Measurements from ENCODE around the gene WDR90.

The WDR90 gene

GRCh38 chr16:671353-672131, 22.4 kb downstream of the WDR90 start:
- peaks cover 20% of the 10 kb centered on the region for H3K36me3 ChIP-seq (ENCODE audit: control insufficient read depth, insufficient read depth, low read length)
- no peak overlapping the region for H3K4me3 ChIP-seq (ENCODE audit: low read length)
- H3K4me1 ChIP-seq (ENCODE audit: control insufficient read depth, insufficient read depth, low read length), result peaks cover 13% of the 10 kb centered on the region
- H3K9ac ChIP-seq (ENCODE audit: low read length), result no peak overlapping the region
- no peaks in the 10 kb centered on the region for H3K27me3 ChIP-seq (ENCODE audit: control insufficient read depth, insufficient read depth, low read length)
- no peak overlapping the region for H3K27ac ChIP-seq (ENCODE audit: low read depth, low read length)

GRCh38 chr16:672371-672770, 23.2 kb downstream of the WDR90 start:
- Histone ChIP-seq H3K27ac (ENCODE audit: low read depth, low read length) (no peak overlapping the region), H3K4me3 (ENCODE audit: low read length) (no peak overlapping the region), H3K4me1 (ENCODE audit: control insufficient read depth, insufficient read depth, low read length) (peaks cover 12% of the 10 kb centered on the region), H3K9ac (ENCODE audit: low read length) (no peak overlapping the region), H3K36me3 (ENCODE audit: control insufficient read depth, insufficient read depth, low read length) (peaks cover 20% of the 10 kb centered on the region), H3K27me3 (ENCODE audit: control insufficient read depth, insufficient read depth, low read length) (no peaks in the 10 kb centered on the region)

GRCh38 chr16:672851-673250, 23.7 kb downstream of the WDR90 start:
- Histone ChIP-seq H3K36me3 (ENCODE audit: control insufficient read depth, insufficient read depth, low read length) (peaks cover 20% of the 10 kb centered on the region), H3K27ac (ENCODE audit: low read depth, low read length) (no peak overlapping the region), H3K4me1 (ENCODE audit: control insufficient read depth, insufficient read depth, low read length) (peaks cover 9% of the 10 kb centered on the region), H3K9ac (ENCODE audit: low read length) (no peak overlapping the region), H3K4me3 (ENCODE audit: low read length) (no peak overlapping the region), H3K27me3 (ENCODE audit: control insufficient read depth, insufficient read depth, low read length) (no peaks in the 10 kb centered on the region)

- H3K4me1 ChIP-seq (ENCODE audit: control insufficient read depth, insufficient read depth, low read length), result peaks cover 9% of the 10 kb centered on the region
- no peaks in the 10 kb centered on the region for H3K27me3 ChIP-seq (ENCODE audit: control insufficient read depth, insufficient read depth, low read length)
- no peak overlapping the region for H3K9ac ChIP-seq (ENCODE audit: low read length)
- H3K36me3 ChIP-seq (ENCODE audit: control insufficient read depth, insufficient read depth, low read length), result peaks cover 20% of the 10 kb centered on the region
- no peak overlapping the region for H3K27ac ChIP-seq (ENCODE audit: low read depth, low read length)
- H3K4me3 ChIP-seq (ENCODE audit: low read length), result no peak overlapping the region
Observed at GRCh38 chr16:673399-673991, 24.3 kb downstream of the WDR90 start.

- Histone ChIP-seq H3K27ac (ENCODE audit: low read depth, low read length) (no peak overlapping the region), H3K27me3 (ENCODE audit: control insufficient read depth, insufficient read depth, low read length) (no peaks in the 10 kb centered on the region), H3K9ac (ENCODE audit: low read length) (no peak overlapping the region), H3K4me1 (ENCODE audit: control insufficient read depth, insufficient read depth, low read length) (peaks cover 4% of the 10 kb centered on the region), H3K4me3 (ENCODE audit: low read length) (no peak overlapping the region), H3K36me3 (ENCODE audit: control insufficient read depth, insufficient read depth, low read length) (peaks cover 18% of the 10 kb centered on the region)
Observed at GRCh38 chr16:674214-674881, 25.2 kb downstream of the WDR90 start.

- Histone ChIP-seq H3K36me3 (ENCODE audit: control insufficient read depth, insufficient read depth, low read length) (peaks cover 16% of the 10 kb centered on the region), H3K4me3 (ENCODE audit: low read length) (peak within 1 kb of the TSS; percentile 62), H3K27me3 (ENCODE audit: control insufficient read depth, insufficient read depth, low read length) (no peaks in the 10 kb centered on the region), H3K27ac (ENCODE audit: low read depth, low read length) (no peak within 1 kb of the TSS), H3K9ac (ENCODE audit: low read length) (no peak within 1 kb of the TSS), H3K4me1 (ENCODE audit: control insufficient read depth, insufficient read depth, low read length) (peaks cover 4% of the 10 kb centered on the region)
Observed at GRCh38 chr16:674968-675883, 26.1 kb downstream of the WDR90 start, which contains the start of gene RHBDL1. Gene RHBDL1, plus strand, starts transcription at chr16:675671. Its CDS starts 120 bp downstream, at chr16:675791.

- no peaks in the 10 kb centered on the region for H3K27me3 ChIP-seq (ENCODE audit: control insufficient read depth, insufficient read depth, low read length)
- H3K4me1 ChIP-seq (ENCODE audit: control insufficient read depth, insufficient read depth, low read length), result peaks cover 8% of the 10 kb centered on the region
- H3K4me3 ChIP-seq (ENCODE audit: low read length), result peak overlapping the region; percentile 48
- H3K27ac ChIP-seq (ENCODE audit: low read depth, low read length), result no peak overlapping the region
- H3K36me3 ChIP-seq (ENCODE audit: control insufficient read depth, insufficient read depth, low read length), result peaks cover 9% of the 10 kb centered on the region
- no peak overlapping the region for H3K9ac ChIP-seq (ENCODE audit: low read length)
Observed at GRCh38 chr16:675884-676564, 26.9 kb downstream of the WDR90 start.

GRCh38 chr16:676565-676902, 27.4 kb downstream of the WDR90 start:
- Histone ChIP-seq H3K4me1 (ENCODE audit: control insufficient read depth, insufficient read depth, low read length) (peaks cover 12% of the 10 kb centered on the region), H3K27me3 (ENCODE audit: control insufficient read depth, insufficient read depth, low read length) (no peaks in the 10 kb centered on the region)

GRCh38 chr16:676913-677312, 27.7 kb downstream of the WDR90 start:
- H3K9ac ChIP-seq (ENCODE audit: low read length), result no peak overlapping the region
- H3K27ac ChIP-seq (ENCODE audit: low read depth, low read length), result no peak overlapping the region
- H3K4me3 ChIP-seq (ENCODE audit: low read length), result no peak overlapping the region
- no peaks in the 10 kb centered on the region for H3K27me3 ChIP-seq (ENCODE audit: control insufficient read depth, insufficient read depth, low read length)
- peaks cover 14% of the 10 kb centered on the region for H3K4me1 ChIP-seq (ENCODE audit: control insufficient read depth, insufficient read depth, low read length)
- peaks cover 14% of the 10 kb centered on the region for H3K36me3 ChIP-seq (ENCODE audit: control insufficient read depth, insufficient read depth, low read length)

More at GRCh38 chr16:676565-676902, 27.4 kb downstream of the WDR90 start:
- no peak overlapping the region for H3K27ac ChIP-seq (ENCODE audit: low read depth, low read length)
- H3K4me3 ChIP-seq (ENCODE audit: low read length), result peak overlapping the region; percentile 32
- H3K9ac ChIP-seq (ENCODE audit: low read length), result no peak overlapping the region
- peaks cover 10% of the 10 kb centered on the region for H3K36me3 ChIP-seq (ENCODE audit: control insufficient read depth, insufficient read depth, low read length)

GRCh38 chr16:677316-678190, 28.4 kb downstream of the WDR90 start:
- peaks cover 14% of the 10 kb centered on the region for H3K4me1 ChIP-seq (ENCODE audit: control insufficient read depth, insufficient read depth, low read length)
- peaks cover 15% of the 10 kb centered on the region for H3K36me3 ChIP-seq (ENCODE audit: control insufficient read depth, insufficient read depth, low read length)
- H3K9ac ChIP-seq (ENCODE audit: low read length), result no peak overlapping the region
- H3K4me3 ChIP-seq (ENCODE audit: low read length), result no peak overlapping the region
- no peak overlapping the region for H3K27ac ChIP-seq (ENCODE audit: low read depth, low read length)
- H3K27me3 ChIP-seq (ENCODE audit: control insufficient read depth, insufficient read depth, low read length), result no peaks in the 10 kb centered on the region
